MCF 10A (cell line): ENCODE data around the gene PBX3. TPM values are rescaled to one million over a fixed set of nuclear protein-coding genes. Genes with fewer than 3 reads are reported as not detected.

Experiments used
- BruUV-seq: library from RNA; stranded (reverse); fragments of 400-500 nt; replicated peaks from 2 replicates; lab custom pipeline; 2021; lab: Mats Ljungman, UMichigan
- CTCF ChIA-PET: fragments of 300-600 bp; sonication (Branson Sonifier 250); formaldehyde crosslinking; extraction: SDS; loops from one replicate; lab custom pipeline; 2021; ENCODE audit warnings: antibody characterized with exemption, inconsistent platforms; lab: Yijun Ruan, JAX
- POLR2A ChIA-PET: fragments of 300-600, 350-650 bp; sonication (Branson Sonifier 250); formaldehyde crosslinking; extraction: SDS; loops from one replicate; lab custom pipeline; 2020; ENCODE audit warnings: antibody characterized with exemption, inconsistent platforms; lab: Yijun Ruan, JAX
- DNase-seq: peaks from one replicate; pipeline ENCODE4 v3.0.0-alpha.2; 2018; ENCODE audit not compliant: unreplicated experiment
- H3K27ac Mint-ChIP-seq: one replicate; pipeline ENCODE4 v1.8.0; 2022; ENCODE audit warnings: mild to moderate bottlenecking, low read depth, mixed read lengths; ENCODE audit not compliant: unreplicated experiment
- H3K27me3 Mint-ChIP-seq: one replicate; pipeline ENCODE4 v1.8.0; 2022; ENCODE audit warnings: mixed read lengths; ENCODE audit not compliant: insufficient read depth, unreplicated experiment
- H3K36me3 Mint-ChIP-seq: one replicate; pipeline ENCODE4 v1.8.0; 2022; ENCODE audit warnings: mild to moderate bottlenecking, moderate library complexity, mixed read lengths; ENCODE audit not compliant: insufficient read depth, unreplicated experiment
- H3K4me1 Mint-ChIP-seq: one replicate; pipeline ENCODE4 v1.8.0; 2022; ENCODE audit warnings: mixed read lengths; ENCODE audit not compliant: insufficient read depth, unreplicated experiment
- H3K4me3 Mint-ChIP-seq: one replicate; pipeline ENCODE4 v1.8.0; 2022; ENCODE audit warnings: mild to moderate bottlenecking, moderate library complexity, mixed read lengths; ENCODE audit not compliant: unreplicated experiment
- H3K9me3 Mint-ChIP-seq: one replicate; pipeline ENCODE4 v1.8.0; 2022; ENCODE audit warnings: mixed read lengths; ENCODE audit not compliant: unreplicated experiment
- intact Hi-C: fragments of 100-400 bp; cut with micrococcal nuclease; formaldehyde crosslinking; loops from 2 replicates; pipeline ENCODE4 v1.14.1; 2022
- total RNA-seq: library from RNA; stranded (reverse); gene quantifications from 2 replicates; pipeline ENCODE4 v1.2.3, GENCODE V29; 2022
- TF ChIP-seq, protein P1 (sequence below): fragments of 200-600 bp; IDR thresholded peaks from one replicate; pipeline ENCODE4 v1.8.0; 2022; ENCODE audit warnings: antibody characterized with exemption, mild to moderate bottlenecking; ENCODE audit not compliant: unreplicated experiment

Gene PBX3
- total RNA-seq, 1 experiment from 2014 or later, result 17.5 TPM

DNA sequence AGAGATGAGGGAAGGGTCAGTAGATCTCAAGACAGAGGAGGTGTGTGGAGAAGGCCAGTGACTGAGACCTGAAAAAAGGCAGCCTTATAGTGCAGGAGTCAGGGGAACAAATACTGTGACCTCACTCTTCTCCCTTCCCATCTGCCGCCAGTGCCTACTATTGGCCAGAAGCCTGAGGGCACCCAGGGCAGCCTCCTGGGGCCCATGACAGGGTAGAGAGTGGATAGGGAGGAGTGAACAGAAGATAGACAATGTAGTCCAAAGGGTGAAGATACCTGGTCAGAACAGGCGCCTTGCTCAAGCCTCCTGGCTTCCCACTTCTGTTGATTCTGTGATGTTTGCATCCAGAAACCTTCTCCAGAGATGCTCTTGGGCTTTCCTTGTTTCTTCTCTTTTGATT, 196.7 kb downstream of the PBX3 start:
- Mint-ChIP-seq H3K27ac (no peak overlapping the region), H3K4me3 (no peak overlapping the region), H3K9me3 (peaks cover 10% of the 10 kb centered on the region), H3K27me3 (no peaks in the 10 kb centered on the region), H3K4me1 (peaks cover 7% of the 10 kb centered on the region), H3K36me3 (peaks cover 13% of the 10 kb centered on the region)
- no peak for DNase-seq
- no TSS peak for BruUV-seq
- intact Hi-C loops, result no loop called here
- TF ChIP-seq, protein P1, sequence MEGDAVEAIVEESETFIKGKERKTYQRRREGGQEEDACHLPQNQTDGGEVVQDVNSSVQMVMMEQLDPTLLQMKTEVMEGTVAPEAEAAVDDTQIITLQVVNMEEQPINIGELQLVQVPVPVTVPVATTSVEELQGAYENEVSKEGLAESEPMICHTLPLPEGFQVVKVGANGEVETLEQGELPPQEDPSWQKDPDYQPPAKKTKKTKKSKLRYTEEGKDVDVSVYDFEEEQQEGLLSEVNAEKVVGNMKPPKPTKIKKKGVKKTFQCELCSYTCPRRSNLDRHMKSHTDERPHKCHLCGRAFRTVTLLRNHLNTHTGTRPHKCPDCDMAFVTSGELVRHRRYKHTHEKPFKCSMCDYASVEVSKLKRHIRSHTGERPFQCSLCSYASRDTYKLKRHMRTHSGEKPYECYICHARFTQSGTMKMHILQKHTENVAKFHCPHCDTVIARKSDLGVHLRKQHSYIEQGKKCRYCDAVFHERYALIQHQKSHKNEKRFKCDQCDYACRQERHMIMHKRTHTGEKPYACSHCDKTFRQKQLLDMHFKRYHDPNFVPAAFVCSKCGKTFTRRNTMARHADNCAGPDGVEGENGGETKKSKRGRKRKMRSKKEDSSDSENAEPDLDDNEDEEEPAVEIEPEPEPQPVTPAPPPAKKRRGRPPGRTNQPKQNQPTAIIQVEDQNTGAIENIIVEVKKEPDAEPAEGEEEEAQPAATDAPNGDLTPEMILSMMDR, result no peak
- ChIA-PET CTCF (no interaction called here), POLR2A (no interaction called here)

DNA sequence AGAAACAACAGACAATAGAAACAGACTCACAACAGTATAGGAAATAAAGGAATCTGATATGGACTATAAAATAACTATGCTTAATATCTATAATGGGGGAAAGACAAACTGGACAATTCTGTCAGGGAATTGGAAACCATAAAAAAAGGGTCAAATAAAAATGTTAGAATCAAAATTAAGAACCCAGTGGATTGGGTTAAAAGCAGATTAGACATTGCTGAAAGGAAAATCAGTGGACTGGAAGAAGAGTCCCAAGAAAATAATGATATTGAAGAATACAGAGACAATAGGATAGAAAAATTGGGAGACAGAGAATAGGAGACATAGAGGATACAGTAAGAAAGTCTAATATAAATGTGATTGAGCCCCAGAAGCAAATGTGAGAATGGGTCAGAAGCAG, 199.2 kb downstream of the PBX3 start:
- no TSS peak for BruUV-seq
- no peaks in the 10 kb centered on the region for H3K27me3 Mint-ChIP-seq

DNA sequence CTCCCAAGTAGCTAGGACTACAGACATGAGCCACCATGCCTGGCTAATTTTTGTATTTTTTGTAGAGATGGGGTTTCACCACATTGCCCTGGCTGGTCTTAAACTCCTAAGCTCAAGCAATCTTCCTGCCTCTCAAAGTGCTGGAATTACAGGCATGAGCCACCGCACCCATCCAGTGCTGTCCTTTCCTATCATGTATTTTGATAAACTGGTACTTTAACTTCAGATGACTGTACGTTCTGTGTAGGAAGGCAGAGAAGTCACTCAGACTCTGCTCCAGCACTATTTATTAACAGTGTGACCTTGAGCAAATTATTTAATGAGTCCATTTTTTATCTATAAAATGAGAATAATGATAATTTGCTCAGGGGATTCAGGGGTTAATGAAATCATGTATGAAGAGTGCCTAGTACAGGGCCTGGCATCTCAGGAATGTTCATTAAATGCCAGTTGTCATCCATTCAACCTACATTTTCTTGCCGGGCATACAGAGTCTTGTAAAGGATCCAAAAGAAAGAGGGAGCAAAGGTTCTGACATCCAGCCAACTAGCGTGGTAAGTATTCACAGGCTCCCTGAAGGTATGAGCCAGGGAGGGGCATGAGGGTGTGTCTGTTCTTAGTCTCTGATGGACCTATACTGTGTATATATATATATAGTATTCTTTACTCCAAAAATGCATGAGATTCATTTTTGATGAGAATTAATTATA, 201.9 kb downstream of the PBX3 start:
- DNase-seq, result peak; percentile 85
- H3K9me3 Mint-ChIP-seq, result peaks cover 10% of the 10 kb centered on the region
- intact Hi-C loops, result loop anchor here (5.0 kb wide), 1 partner anchor 392 kb away; no protein-coding TSS in a partner anchor
- CTCF ChIA-PET, result no interaction called here
- H3K4me3 Mint-ChIP-seq, result no peak overlapping the region
- no peak overlapping the region for H3K27ac Mint-ChIP-seq
- no peaks in the 10 kb centered on the region for H3K27me3 Mint-ChIP-seq
- H3K36me3 Mint-ChIP-seq, result peaks cover 13% of the 10 kb centered on the region
- POLR2A ChIA-PET, result interaction anchor here (0.7 kb wide), 1 partner anchor 198 kb away, joined by 3 read pairs; no protein-coding TSS in a partner anchor
- BruUV-seq, result no TSS peak
- TF ChIP-seq, protein P1, result no peak
- peaks cover 19% of the 10 kb centered on the region for H3K4me1 Mint-ChIP-seq

More for the DNA sequence above, 199.2 kb downstream of the PBX3 start:
- Mint-ChIP-seq H3K36me3 (peaks cover 13% of the 10 kb centered on the region), H3K27ac (no peak overlapping the region), H3K9me3 (peaks cover 10% of the 10 kb centered on the region), H3K4me3 (no peak overlapping the region), H3K4me1 (peaks cover 19% of the 10 kb centered on the region)
- CTCF ChIA-PET, result no interaction called here
- intact Hi-C loops, result loop anchor here (5.0 kb wide), 1 partner anchor 389 kb away; no protein-coding TSS in a partner anchor
- POLR2A ChIA-PET, result no interaction called here
- TF ChIP-seq, protein P1, result no peak
- DNase-seq, result no peak

DNA sequence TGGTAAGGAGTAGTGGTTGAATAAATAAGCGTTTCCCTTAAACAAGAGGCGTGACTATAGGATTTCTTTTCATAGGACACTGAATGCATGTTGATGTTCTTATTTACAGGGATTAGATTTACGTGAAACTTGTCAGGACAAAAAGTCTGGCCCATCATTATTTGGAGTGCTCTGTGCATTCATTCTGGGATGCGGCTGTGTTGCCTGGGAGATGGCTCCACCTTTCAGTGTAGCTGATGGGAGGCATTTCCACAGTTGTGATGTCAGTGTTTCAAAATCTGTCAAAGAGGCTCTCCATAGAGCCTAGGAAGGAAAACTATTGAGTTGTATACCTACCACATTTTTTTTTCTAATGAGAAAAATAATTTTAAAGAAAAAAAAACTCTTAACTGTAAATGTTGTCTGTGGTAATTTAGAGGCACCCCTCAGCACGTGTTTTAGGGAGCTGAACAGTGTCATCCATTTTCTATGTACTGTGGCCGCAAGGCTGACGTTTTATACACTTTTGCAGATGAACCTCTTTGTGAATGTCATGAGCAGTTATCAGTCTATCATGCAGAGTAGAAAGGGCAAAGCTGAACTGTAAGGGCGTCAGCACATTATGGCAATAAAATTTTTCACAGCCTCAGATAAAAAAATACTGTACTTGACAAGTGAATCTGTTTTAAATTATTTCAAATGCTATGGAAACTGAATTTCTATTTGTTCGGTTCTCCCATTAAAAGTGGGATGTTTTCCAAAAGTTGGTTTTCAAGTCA, 202.7 kb downstream of the PBX3 start:
- Mint-ChIP-seq H3K4me3 (no peak overlapping the region), H3K4me1 (peaks cover 19% of the 10 kb centered on the region), H3K27ac (no peak overlapping the region), H3K36me3 (peaks cover 8% of the 10 kb centered on the region), H3K9me3 (peaks cover 10% of the 10 kb centered on the region), H3K27me3 (no peaks in the 10 kb centered on the region)
- no TSS peak for BruUV-seq
- CTCF ChIA-PET, result interaction anchor here (0.7 to 1.0 kb wide), 2 partner anchors 26 to 278 kb away, joined by 3 to 5 read pairs; no protein-coding TSS in a partner anchor
- intact Hi-C loops, result loop anchor here (5.0 kb wide), 1 partner anchor 393 kb away; no protein-coding TSS in a partner anchor
- DNase-seq, result no peak
- TF ChIP-seq, protein P1, result no peak
- POLR2A ChIA-PET, result no interaction called here
